Neuronal stem cell (in vitro differentiated cells): ENCODE measurements around the gene MITF.

Experiments used
- DNase-seq: peaks from one replicate; pipeline ENCODE4 v3.0.0-alpha.2; 2013; ENCODE audit warnings: low spot score
- H2AFZ ChIP-seq: one replicate; pipeline ENCODE4 v1.6.1; 2013; ENCODE audit warnings: mild to moderate bottlenecking, low read length, inconsistent platforms
- H2AK5ac ChIP-seq: 2 replicates; pipeline ENCODE4 v1.6.1; 2013; ENCODE audit warnings: low read depth, mild to moderate bottlenecking, inconsistent platforms, low read length, moderate library complexity, mixed read lengths
- H2BK120ac ChIP-seq: 2 replicates; pipeline ENCODE4 v1.6.1; 2013; ENCODE audit warnings: low read depth, mild to moderate bottlenecking, inconsistent platforms, low read length, moderate library complexity, mixed read lengths
- H2BK12ac ChIP-seq: one replicate; pipeline ENCODE4 v1.6.1; 2013; ENCODE audit warnings: low read length, inconsistent platforms
- H2BK15ac ChIP-seq: 2 replicates; pipeline ENCODE4 v1.6.1; 2013; ENCODE audit warnings: mild to moderate bottlenecking, low read length, inconsistent platforms, mixed read lengths
- H2BK5ac ChIP-seq: one replicate; pipeline ENCODE4 v1.6.1; 2013; ENCODE audit warnings: inconsistent platforms, mild to moderate bottlenecking, low read length, moderate library complexity
- H3K14ac ChIP-seq: one replicate; pipeline ENCODE4 v1.6.1; 2013; ENCODE audit warnings: low read length, inconsistent platforms
- H3K18ac ChIP-seq: 2 replicates; pipeline ENCODE4 v1.6.1; 2013; ENCODE audit warnings: low read length, inconsistent platforms
- H3K23ac ChIP-seq: 2 replicates; pipeline ENCODE4 v1.6.1; 2013; ENCODE audit warnings: low read depth, mild to moderate bottlenecking, mixed read lengths, low read length, inconsistent platforms; ENCODE audit not compliant: poor library complexity
- H3K27ac ChIP-seq: replicated peaks from 3 replicates; pipeline ENCODE4 v1.5.1; 2013; ENCODE audit warnings: low read length, inconsistent platforms
- H3K27me3 ChIP-seq, 3 experiments: 2 replicates each; pipeline ENCODE4 v1.6.1; 2013; ENCODE audit warnings: low read length in 3 of 3, mild to moderate bottlenecking in 2 of 3, inconsistent platforms in 1 of 3, low read depth in 1 of 3, mixed read lengths in 1 of 3, moderate library complexity in 1 of 3; ENCODE audit not compliant: control insufficient read depth in 3 of 3, insufficient read depth in 3 of 3
- H3K36me3 ChIP-seq, 2 donors: replicated peaks in 1 of 2; 2 replicates each; pipeline ENCODE4 v1.6.1; 2013; ENCODE audit warnings: low read length in 2 of 2; ENCODE audit not compliant: control insufficient read depth in 2 of 2, insufficient read depth in 2 of 2
- H3K4ac ChIP-seq: 2 replicates; pipeline ENCODE4 v1.6.1; 2013; ENCODE audit warnings: inconsistent platforms, mild to moderate bottlenecking, low read length, moderate library complexity
- H3K4me1 ChIP-seq, 2 donors: 1 replicate in 1 of 2; 2 replicates in 1 of 2; pipeline ENCODE4 v1.6.1; 2013; ENCODE audit warnings: low read length in 2 of 2, low read depth in 1 of 2; ENCODE audit not compliant: control insufficient read depth in 2 of 2, insufficient read depth in 1 of 2
- H3K4me2 ChIP-seq: one replicate; pipeline ENCODE4 v1.6.1; 2013; ENCODE audit warnings: mild to moderate bottlenecking, low read length, inconsistent platforms; ENCODE audit not compliant: insufficient read depth, poor library complexity, severe bottlenecking
- H3K4me3 ChIP-seq, 2 donors: 2 replicates each; pipeline ENCODE4 v1.5.1; 2013; ENCODE audit warnings: low read length in 2 of 2, mild to moderate bottlenecking in 2 of 2, inconsistent platforms in 1 of 2, moderate library complexity in 1 of 2
- H3K79me1 ChIP-seq: one replicate; pipeline ENCODE4 v1.6.1; 2013; ENCODE audit warnings: low read depth, mild to moderate bottlenecking, inconsistent platforms, low read length, moderate library complexity
- H3K9ac ChIP-seq: one replicate; pipeline ENCODE4 v1.6.1; 2013; ENCODE audit warnings: mild to moderate bottlenecking, low read depth, low read length, inconsistent platforms; ENCODE audit not compliant: poor library complexity
- H3K9me3 ChIP-seq, 2 donors: replicated peaks in 1 of 2; 2 replicates each; pipeline versions ENCODE3 to v1.6.1; 2013; ENCODE audit warnings: low read length in 2 of 2, mild to moderate bottlenecking in 2 of 2, inconsistent platforms in 1 of 2, low read depth in 1 of 2, mixed read lengths in 1 of 2, moderate library complexity in 1 of 2; ENCODE audit not compliant: control insufficient read depth in 2 of 2, insufficient read depth in 1 of 2
- H4K8ac ChIP-seq: one replicate; pipeline ENCODE4 v1.6.1; 2013; ENCODE audit warnings: low read depth, mild to moderate bottlenecking, inconsistent platforms, low read length, moderate library complexity
- H4K91ac ChIP-seq: one replicate; pipeline ENCODE4 v1.6.1; 2013; ENCODE audit warnings: low read length, low read depth, mild to moderate bottlenecking, inconsistent platforms; ENCODE audit not compliant: poor library complexity
- whole genome bisulfite sequencing, 2 donors: extraction: QIAGEN DNeasy Blood & Tissue Kit; methylation state at CpG; one replicate each; pipeline ENCODE4 v1.1.7; 2013; ENCODE audit warnings: missing lambda C conversion rate in 2 of 2, mixed read lengths in 1 of 2; ENCODE audit not compliant: insufficient read length in 2 of 2, insufficient replicate concordance in 1 of 2; ENCODE audit errors: extremely low coverage in 2 of 2; 5-methylcytosine and 5-hydroxymethylcytosine counted together

The MITF gene

DNA sequence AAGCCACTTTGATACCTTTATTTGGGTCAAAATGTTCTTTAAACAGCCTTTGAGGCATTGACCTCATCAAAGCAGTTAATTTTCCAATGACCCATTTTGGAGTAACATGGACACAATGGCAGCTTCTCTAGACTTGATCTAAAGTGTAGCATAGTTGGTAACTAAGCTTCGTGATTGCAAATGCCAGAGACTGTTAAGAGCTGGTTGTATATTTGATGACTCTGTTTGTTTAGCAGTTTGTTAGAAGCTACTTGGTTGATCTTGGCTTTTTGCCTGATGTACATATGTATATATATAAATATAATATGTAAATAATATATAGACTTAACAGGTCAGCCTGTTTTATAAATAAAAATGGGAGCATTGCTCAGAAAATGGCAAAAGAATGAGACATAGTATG lies 68.4 kb downstream of the MITF start:
- H3K36me3 ChIP-seq: no peaks in the 10 kb centered on the region
- H3K27me3 ChIP-seq: no peaks in the 10 kb centered on the region
- no peak overlapping the region for H2BK15ac ChIP-seq
- no peak overlapping the region for H2AFZ ChIP-seq
- WGBS, 2 donors: no CpG with 5 or more reads among the region's 1 CpG
- no peak overlapping the region for H3K9ac ChIP-seq
- H4K8ac ChIP-seq: no peak overlapping the region
- no peak overlapping the region for H3K14ac ChIP-seq
- H2BK5ac ChIP-seq: no peak overlapping the region
- H3K27ac ChIP-seq: no peak overlapping the region
- no peak for DNase-seq
- no peak overlapping the region for H4K91ac ChIP-seq
- no peaks in the 10 kb centered on the region for H3K9me3 ChIP-seq
- no peak overlapping the region for H2BK12ac ChIP-seq
- H2BK120ac ChIP-seq: no peak overlapping the region
- no peak overlapping the region for H3K23ac ChIP-seq
- H3K4me3 ChIP-seq: no peak overlapping the region
- H3K4me1 ChIP-seq: no peaks in the 10 kb centered on the region
- H3K4ac ChIP-seq: no peak overlapping the region
- H2AK5ac ChIP-seq: no peak overlapping the region
- H3K79me1 ChIP-seq: no peaks in the 10 kb centered on the region
- H3K18ac ChIP-seq: no peak overlapping the region
- no peak overlapping the region for H3K4me2 ChIP-seq

DNA sequence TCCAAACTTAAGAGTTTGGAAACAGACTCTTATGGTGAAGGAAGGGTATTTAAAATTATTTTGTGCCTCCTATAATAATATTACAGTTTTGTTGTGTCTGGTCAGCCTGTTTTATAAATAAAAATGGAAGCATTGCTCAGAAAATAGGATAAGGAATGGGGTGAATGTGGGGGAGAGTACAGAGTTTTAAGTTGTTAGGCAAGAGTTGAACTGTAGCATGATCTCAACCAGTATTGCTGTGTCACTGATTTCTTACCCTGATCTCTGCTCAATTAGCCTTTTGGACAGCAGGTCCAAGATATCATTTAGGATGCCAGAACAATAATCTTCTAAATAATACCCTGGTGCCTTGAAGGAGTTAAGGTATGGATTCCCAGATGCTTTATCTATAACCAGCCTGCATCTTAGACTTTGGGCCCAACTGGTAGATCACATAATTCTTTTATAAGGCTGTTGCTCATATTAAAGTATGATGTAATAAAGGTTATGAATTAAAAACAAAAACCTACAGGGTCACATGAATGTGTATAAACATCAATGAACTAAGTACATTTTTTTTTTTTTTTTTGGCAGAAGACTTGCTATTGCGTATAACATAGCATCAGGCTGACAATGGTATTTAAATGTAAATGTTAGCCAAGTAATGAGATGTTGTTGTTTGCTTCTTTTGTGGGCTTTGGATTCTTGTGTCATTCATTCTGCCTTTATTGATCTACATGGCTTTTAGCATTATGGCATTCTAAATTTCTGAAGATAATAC lies 70.0 kb downstream of the MITF start:
- no peak overlapping the region for H2AK5ac ChIP-seq
- no peak overlapping the region for H2AFZ ChIP-seq
- H3K9ac ChIP-seq: no peak overlapping the region
- no peaks in the 10 kb centered on the region for H3K27me3 ChIP-seq
- H4K8ac ChIP-seq: no peak overlapping the region
- H3K4ac ChIP-seq: no peak overlapping the region
- H4K91ac ChIP-seq: no peak overlapping the region
- no peak overlapping the region for H3K27ac ChIP-seq
- no peak overlapping the region for H3K4me2 ChIP-seq
- H3K79me1 ChIP-seq: no peaks in the 10 kb centered on the region
- no peak overlapping the region for H3K23ac ChIP-seq
- H3K14ac ChIP-seq: no peak overlapping the region
- DNase-seq: no peak
- H3K18ac ChIP-seq: no peak overlapping the region
- WGBS, 2 donors: no CpG with 5 or more reads among the region's 1 CpG
- H3K9me3 ChIP-seq: no peaks in the 10 kb centered on the region
- no peaks in the 10 kb centered on the region for H3K4me1 ChIP-seq
- no peak overlapping the region for H2BK120ac ChIP-seq
- no peaks in the 10 kb centered on the region for H3K36me3 ChIP-seq
- no peak overlapping the region for H2BK12ac ChIP-seq
- no peak overlapping the region for H2BK5ac ChIP-seq
- no peak overlapping the region for H3K4me3 ChIP-seq
- no peak overlapping the region for H2BK15ac ChIP-seq

DNA sequence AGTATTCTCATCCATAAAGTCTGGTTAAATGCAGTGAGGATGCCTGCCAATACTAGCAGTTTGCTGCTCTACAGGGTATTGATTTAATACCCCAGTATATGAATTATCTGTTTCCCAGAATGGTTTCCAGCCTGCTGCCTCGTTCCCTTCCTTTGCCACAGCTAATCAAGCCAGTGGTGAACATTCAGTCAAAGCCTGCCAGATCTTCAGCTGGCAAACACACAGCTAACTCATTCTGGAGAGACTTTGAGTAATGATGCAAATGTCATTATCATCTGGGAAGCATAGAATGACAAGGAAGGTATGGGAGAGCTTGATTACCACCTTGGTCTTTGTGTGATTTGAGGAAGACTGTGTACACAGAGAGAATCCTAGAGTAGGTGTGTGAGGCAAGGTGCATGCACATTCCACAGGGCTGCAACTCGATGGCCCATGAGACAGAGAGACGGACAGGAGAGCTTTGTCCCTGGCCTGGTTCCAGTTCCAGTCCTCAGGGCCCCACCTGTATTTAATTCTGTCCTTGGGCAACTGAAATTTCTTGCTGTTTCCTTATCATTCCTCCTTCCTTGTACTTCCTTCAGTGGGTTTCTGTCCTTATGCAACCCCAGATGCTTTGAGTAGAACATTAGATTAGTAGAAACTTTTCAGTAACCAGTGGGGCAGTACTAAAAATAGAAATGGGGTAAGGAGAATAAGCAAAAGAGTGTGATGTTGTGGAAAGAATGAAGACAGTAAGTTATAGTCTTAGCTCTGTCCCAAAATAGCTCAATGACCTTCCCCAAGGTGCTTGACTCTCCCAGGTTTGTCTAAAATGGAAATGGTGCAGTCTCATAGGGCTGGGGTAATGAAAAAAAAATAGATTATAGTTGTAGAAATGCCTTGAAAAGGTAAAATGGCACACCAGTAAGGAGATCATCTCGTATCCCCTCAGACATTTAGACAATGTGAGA lies 72.5 kb downstream of the MITF start:
- Histone ChIP-seq H2BK5ac (no peak overlapping the region), H3K14ac (no peak overlapping the region), H2AK5ac (no peak overlapping the region), H3K79me1 (no peaks in the 10 kb centered on the region), H2AFZ (no peak overlapping the region), H2BK120ac (no peak overlapping the region), H3K27ac (no peak overlapping the region), H3K18ac (no peak overlapping the region), H3K27me3 (no peaks in the 10 kb centered on the region), H3K4me1 (no peaks in the 10 kb centered on the region), H3K4me3 (no peak overlapping the region), H3K9ac (no peak overlapping the region), H4K8ac (no peak overlapping the region), H2BK12ac (no peak overlapping the region), H3K4me2 (no peak overlapping the region), H3K23ac (no peak overlapping the region), H3K4ac (no peak overlapping the region), H2BK15ac (no peak overlapping the region), H3K36me3 (no peaks in the 10 kb centered on the region), H3K9me3 (no peaks in the 10 kb centered on the region), H4K91ac (no peak overlapping the region)
- no CpG with 5 or more reads among the region's 4 CpGs for WGBS, 2 donors
- DNase-seq: no peak

DNA sequence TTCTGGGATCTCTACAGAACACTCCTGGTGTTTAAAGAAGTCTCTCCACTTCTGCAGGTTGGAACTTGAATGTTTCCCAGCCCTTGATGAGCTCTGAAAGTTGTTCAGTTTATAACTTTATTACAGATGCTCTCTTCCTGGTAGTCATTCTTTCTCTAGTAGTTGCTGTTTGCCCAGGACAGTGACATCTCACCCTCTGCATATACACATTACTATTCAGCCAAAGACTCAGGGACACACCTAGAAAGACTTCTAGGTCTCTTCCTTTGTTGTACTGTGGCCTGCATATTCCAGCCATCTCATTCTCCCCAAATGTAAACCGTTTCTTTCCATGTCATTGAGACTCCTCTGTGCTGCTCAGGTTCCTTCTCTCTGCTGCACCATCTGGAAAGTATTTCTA lies 76.7 kb downstream of the MITF start:
- no peak overlapping the region for H2BK120ac ChIP-seq
- H3K4ac ChIP-seq: no peak overlapping the region
- H3K4me3 ChIP-seq: no peak overlapping the region
- H2AK5ac ChIP-seq: no peak overlapping the region
- no peak overlapping the region for H2BK5ac ChIP-seq
- no peak overlapping the region for H3K18ac ChIP-seq
- no peak overlapping the region for H3K23ac ChIP-seq
- no peaks in the 10 kb centered on the region for H3K36me3 ChIP-seq
- no peak overlapping the region for H2BK12ac ChIP-seq
- H3K4me2 ChIP-seq: no peak overlapping the region
- no peaks in the 10 kb centered on the region for H3K27me3 ChIP-seq
- WGBS, 2 donors: no CpG with 5 or more reads among the region's 1 CpG
- H4K8ac ChIP-seq: no peak overlapping the region
- no peak overlapping the region for H3K9ac ChIP-seq
- no peak overlapping the region for H4K91ac ChIP-seq
- no peaks in the 10 kb centered on the region for H3K9me3 ChIP-seq
- no peak overlapping the region for H3K14ac ChIP-seq
- H2BK15ac ChIP-seq: no peak overlapping the region
- no peak overlapping the region for H3K27ac ChIP-seq
- no peaks in the 10 kb centered on the region for H3K79me1 ChIP-seq
- no peak overlapping the region for H2AFZ ChIP-seq
- H3K4me1 ChIP-seq: no peaks in the 10 kb centered on the region
- DNase-seq: no peak
